H1 (cell line): Measurements from ENCODE around the gene S100A6. TPM values are rescaled to one million over a fixed set of nuclear protein-coding genes. Genes with fewer than 3 reads are reported as not detected.

Source experiments
- CTCF ChIP-seq, 3 experiments: IDR thresholded peaks; 1 replicate in 2 of 3; 2 replicates in 1 of 3; pipeline versions ENCODE4 v1.5.1 to v1.6.1; 2011; ENCODE audit warnings: low read length in 3 of 3, mild to moderate bottlenecking in 3 of 3, inconsistent platforms in 2 of 3, low read depth in 1 of 3, moderate library complexity in 1 of 3; ENCODE audit not compliant: insufficient read depth in 1 of 3; ENCODE audit errors: control extremely low read depth in 1 of 3
- HDAC6 ChIP-seq: IDR thresholded peaks from one replicate; pipeline ENCODE4 v1.7.1; 2012; ENCODE audit warnings: low read depth, mild to moderate bottlenecking, inconsistent platforms, low read length, moderate library complexity
- SIRT6 ChIP-seq: IDR thresholded peaks from one replicate; pipeline ENCODE4 v1.7.1; 2012; ENCODE audit warnings: low read length, inconsistent platforms
- polyA plus RNA-seq, 7 experiments: library from polyadenylated mRNA; depleted of rRNA in 3 of 7; stranded (reverse) in 5 of 7; unstranded in 2 of 7; fragments of >200 nt in 5 of 7; fragments of 200-250 nt in 2 of 7; gene quantifications; 1 replicate in 5 of 7; 2 replicates in 1 of 7; 4 replicates in 1 of 7; pipeline versions ENCODE4 v1.2.1 to v1.2.3, GENCODE V29; 2011 to 2013; ENCODE audit warnings: missing spikeins in 2 of 7, mixed read lengths in 2 of 7
- total RNA-seq: library from RNA; stranded (reverse); fragmentation: NEBNext Ultra II Directional; extraction: Animal tissue kit (Norgen Biotek cat#: 25700); gene quantifications from 2 replicates; pipeline ENCODE4 v1.2.1, GENCODE V29; 2021

Gene S100A6
- total and polyA plus RNA-seq, 2 of the 8 experiments (the other 6 are each of a cell fraction or from before 2014, with no cell fraction given) = 11.1 to 63.0 TPM

GRCh38 chr1:153540394-153541361, 4.9 kb upstream of the S100A6 start, which contains the start of gene S100A5 (continued):
- TF ChIP-seq CTCF (IDR thresholded peaks at IDR 0.05; ENCODE audit: control extremely low read depth in 1 of 3, insufficient read depth in 1 of 3, low read depth in 1 of 3, low read length in 3 of 3) (no peak), HDAC6 (no peak), SIRT6 (no peak)
